GM21381 (cell line): Measurements from ENCODE around the gene ANKZF1.

Experiments
- ATAC-seq: cut with Tn5 transposase; IDR thresholded peaks from one replicate; pipeline ENCODE4 v1.9.1; 2021; ENCODE audit warnings: mild to moderate bottlenecking, moderate library complexity; ENCODE audit not compliant: unreplicated experiment

Gene ANKZF1

DNA sequence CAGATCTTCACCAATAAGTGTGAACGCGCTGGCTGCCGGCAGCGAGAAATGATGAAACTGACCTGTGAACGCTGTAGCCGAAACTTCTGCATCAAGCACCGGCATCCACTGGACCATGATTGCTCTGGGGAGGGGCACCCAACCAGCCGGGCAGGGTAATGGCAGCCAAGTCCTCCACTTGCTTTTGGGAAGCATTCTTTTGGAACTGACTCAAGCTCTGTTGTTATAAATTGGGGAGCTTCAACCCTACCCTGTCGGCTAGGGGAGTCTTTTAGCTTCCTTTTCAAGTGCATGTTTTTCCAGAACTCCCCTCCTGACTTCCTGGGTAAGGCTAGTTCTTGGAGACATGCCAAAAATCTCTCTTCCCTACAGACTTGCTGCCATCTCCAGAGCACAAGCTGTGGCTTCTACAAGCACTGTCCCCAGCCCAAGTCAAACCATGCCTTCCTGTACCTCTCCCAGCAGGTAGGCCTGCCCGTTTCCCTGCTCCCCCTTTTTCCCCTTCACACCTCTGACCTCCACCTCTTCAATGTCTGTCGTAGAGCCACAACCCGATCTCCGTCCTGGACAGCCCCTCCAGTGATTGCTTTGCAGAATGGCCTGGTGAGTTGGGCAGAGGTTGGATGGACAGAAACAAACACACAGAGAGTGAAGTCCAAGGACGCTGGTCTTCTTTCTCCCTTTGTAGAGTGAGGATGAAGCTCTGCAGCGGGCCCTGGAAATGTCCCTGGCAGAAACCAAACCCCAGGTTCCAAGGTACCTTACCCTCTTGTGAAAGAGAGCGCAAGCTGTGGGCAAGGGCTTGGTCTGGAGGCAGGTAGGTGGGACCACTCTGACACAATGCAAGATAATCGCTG is 21.5 kb upstream of the ANKZF1 start:
- no peak for ATAC-seq

DNA sequence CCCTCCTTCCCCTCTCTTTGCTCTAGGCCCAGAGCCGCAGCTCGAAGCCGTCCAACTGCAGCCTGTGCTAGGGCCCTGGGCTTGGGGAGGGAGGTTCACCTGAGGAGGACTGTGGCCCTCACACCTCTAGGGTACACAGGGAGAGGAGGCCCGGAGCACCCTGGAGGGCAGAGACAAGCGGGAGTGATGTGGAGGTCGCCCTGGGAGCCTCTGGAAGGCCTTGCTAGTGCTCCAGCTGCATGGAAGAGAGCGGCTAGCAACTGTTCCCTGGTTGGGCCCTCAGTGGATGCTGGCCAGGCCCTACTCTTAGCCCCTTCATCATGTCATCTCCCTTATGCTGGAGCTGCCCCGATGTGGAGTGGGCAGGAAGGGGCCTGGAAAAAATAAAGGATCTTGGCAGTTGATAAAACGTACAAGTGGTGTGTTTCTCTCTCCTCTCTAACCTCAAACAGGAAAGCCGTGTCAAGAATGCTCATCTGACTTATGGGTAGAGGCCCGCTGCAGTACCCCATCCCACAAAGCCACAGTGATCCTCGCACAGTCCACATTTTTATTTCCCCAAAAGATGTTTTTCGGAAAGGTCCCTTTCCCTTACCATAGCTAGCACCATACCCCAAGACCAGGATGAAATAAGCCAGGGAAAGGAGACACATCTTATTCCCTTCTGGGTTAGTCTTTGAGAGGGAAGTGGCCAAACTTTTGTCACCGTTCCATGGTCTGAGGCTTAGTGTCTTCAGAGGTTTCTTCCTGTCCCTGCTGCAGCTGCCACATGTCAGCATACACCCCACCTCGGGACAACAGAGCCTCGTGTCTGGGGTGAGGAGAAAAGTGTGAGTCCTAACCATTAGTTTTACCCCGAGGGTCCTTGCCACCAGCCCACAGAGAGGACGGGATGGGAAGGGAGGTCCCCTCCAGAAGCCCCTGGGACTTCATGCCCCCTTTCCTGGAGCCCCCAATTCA is 20.1 kb upstream of the ANKZF1 start:
- no peak for ATAC-seq

DNA sequence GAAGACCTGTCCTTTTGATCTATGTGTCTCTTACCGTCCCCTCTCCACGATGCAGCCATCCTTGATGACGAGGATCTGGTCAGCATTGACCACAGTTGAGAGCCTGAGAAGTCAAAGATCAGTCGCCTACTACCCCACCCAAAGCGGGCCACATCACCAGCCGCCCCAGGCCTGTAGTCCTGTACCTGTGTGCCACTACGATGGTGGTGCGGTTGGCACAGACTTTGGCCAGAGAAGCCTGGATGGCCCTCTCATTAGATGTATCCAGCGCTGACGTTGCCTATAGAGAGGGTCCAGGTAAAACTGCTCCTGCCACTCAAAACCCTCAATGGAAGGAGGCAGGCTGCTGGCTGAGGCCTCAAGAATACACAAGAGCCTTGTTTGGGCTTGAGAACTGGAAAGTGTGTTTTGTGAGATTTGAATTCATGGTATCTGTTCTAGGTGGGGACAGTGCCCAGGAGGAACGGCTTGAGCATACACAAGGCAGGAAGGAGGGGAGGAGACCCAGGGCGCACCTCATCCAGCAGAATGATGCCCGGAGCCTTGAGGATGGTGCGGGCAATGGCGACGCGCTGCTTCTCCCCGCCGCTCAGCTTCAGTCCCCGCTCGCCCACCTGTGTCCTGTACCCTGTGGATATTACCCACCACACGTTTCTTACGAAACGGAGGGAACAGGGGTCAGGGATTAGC is 19.3 kb upstream of the ANKZF1 start:
- no peak for ATAC-seq

DNA sequence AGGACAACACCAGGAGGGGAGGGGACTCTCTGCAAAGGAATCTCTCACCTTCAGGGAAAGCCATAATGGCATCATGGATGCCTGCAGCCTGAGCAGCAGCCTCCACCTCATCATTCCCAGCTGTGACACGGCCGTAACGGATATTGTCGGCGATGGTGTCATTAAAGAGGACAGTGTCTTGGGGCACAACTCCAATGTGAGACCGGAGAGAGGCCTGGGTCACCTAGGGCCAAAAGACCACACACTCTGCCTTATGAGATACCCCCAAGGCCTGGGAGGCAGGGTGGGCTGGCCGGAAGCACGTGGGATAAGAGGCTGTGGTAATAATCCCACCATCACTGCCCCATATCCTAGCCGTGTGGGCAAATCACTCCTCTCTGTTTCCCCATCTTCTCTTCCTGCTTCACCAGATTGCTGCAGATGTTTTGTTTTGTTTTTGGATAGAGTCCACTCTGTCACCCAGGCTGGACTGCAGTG is 18.7 kb upstream of the ANKZF1 start:
- no peak for ATAC-seq

DNA sequence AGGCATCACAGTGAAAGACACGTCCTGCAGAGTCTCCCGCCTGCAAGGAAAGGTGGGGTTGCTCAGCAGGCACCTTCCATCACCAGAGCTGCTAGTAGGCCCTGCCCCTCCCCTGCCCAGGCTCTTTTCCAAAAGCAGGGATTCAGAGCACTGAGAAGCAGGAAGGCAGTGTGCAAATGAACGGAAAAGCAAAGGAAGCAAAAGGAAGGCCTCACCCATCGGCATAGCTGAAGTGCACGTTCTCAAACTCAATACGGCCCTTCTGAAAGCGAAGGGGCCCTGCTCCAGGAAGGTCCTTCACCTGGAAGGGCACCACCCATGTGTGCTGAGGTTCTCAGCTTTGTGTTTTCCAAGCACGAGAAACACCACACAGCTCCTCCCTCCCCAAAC is 16.6 kb upstream of the ANKZF1 start:
- no peak for ATAC-seq

DNA sequence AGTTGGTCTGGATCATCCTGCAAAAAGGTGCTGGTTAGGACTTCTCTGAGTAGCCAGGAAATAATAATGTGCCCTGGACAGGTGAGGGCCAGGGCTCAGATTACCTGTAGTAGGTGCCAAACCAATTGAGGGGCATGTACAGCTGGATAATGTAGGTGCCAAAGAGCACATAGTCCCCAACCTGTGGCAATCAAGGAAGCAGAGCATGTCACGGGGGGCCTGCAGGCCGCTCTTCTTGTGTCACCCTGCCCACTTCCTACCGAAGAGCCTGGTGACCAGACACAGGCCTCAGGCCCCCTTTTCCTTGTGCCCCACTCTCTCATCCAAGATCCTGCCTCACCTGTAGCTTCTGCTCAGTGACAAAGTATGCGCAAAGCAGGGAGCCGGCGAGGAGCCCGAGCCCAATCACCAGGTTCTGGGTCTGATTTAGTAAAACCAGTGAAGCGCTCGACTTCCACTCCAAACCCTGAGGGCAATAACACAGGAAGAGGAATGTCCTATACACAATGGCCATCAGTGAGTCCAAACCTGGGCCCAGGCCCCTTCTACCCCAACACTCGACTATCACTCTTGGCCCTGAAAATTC is 16.0 kb upstream of the ANKZF1 start:
- no peak for ATAC-seq

DNA sequence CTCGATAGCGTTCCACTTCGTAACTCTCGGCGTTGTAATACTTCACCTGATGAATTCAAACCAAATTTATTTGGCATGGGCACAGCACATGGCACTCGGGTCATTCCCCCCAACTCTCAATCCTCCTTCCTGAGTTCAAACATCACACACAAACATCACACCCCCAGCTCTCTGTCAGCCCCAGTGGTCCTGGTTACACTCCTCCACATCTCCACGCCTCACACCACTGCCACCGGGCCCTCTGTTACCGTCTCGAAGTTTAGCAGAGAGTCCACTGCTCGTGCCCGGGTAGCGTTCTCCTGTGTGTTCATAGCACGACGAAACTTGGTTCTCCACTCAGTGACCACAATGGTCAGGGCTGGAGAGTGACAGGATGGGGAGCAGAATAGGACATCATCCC is 15.5 kb upstream of the ANKZF1 start:
- no peak for ATAC-seq

DNA sequence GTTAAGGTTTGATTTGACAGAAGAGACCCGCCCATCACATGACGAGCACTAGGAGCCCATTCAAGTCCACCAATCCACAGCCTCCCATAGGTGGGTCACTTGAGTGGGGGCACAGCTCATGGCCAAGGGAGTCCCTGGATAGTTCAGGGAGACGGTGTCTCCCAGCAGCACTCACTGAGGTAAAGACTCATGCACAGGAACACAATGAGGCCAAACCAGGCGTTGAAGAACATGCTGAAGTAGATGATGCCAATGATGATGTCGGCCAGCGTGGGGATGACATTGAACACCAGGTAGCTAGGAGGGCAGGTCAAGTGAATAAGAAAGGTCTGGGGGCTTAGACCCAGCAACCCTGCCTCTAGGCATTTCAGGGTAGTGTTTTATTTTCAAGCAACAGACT is 14.8 kb upstream of the ANKZF1 start:
- ATAC-seq, result no peak

DNA sequence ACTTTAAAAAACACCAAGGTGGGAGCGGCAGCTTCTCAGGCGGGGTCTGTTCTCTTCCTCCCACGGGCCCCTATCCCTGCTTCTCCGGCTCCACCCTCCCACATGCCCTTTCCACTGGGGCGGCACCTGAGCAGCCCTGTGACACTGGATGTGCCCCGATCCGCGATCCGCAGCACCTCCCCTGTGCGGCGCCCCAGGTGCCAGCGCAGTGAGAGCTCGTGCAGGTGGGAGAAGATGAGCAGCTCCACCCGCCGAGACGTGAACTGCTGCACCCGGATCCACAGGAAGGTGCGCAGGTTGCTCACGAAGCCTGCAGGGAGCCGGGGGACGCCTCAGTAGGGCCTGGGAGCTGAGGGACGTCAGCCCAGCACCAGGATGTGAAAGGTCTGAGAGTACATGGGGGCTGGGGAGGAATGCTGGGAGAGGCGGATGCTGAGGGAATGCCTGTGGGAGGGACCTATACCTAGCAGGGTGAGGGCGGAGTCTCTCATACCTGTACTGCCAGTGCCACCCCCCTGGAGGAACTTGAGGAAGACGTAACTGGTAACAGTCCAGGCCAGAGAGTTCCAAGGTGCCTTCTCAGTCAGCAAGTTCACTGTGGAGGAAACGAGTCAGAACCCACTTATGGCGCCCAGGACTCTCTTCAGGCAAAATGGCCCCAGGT is 13.6 kb upstream of the ANKZF1 start:
- no peak for ATAC-seq

DNA sequence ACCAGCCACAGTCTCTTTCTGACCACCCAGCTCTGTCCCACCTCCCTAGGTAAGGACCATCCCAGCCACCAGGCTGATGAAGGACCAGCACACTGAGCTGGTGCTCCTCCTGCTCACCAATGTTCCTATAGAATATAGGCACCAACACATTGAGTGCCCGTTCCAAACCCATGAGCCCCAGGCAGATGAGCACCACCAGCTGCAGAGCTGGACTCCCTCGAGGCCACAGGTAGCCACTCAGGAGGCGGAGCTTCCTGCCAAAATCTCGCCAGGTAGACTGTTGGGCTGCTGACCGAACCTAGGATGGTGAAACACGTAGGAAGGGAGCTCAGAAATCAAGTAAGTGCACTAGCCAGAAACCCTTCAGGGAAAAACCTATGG is 13.1 kb upstream of the ANKZF1 start:
- ATAC-seq, result no peak

DNA sequence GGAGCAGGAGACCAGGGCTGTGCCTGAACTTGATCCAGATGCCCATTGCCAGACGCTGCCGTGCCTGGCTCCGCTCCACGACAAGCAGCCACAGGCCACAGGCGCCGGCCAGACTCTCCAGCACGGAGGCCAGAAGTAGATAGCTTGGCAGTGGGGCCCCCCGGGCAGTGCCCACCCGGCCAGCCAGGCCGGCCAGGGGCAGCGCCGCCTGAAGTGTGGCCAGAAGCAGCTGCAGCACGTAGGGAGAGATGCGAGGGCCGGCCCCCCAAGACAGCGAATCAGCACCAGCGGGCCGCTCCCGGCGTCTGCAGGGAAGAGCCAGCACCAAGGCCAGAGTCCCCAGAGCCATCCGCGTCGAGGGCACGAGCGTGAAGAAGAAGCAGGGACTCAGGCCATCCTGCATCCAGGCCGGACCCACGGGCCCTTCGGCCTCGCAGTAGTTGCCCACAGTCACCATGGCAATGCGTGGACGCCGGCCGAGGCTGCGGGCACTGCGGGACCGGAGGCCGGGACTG is 11.3 kb upstream of the ANKZF1 start:
- ATAC-seq, result peak; percentile 30

DNA sequence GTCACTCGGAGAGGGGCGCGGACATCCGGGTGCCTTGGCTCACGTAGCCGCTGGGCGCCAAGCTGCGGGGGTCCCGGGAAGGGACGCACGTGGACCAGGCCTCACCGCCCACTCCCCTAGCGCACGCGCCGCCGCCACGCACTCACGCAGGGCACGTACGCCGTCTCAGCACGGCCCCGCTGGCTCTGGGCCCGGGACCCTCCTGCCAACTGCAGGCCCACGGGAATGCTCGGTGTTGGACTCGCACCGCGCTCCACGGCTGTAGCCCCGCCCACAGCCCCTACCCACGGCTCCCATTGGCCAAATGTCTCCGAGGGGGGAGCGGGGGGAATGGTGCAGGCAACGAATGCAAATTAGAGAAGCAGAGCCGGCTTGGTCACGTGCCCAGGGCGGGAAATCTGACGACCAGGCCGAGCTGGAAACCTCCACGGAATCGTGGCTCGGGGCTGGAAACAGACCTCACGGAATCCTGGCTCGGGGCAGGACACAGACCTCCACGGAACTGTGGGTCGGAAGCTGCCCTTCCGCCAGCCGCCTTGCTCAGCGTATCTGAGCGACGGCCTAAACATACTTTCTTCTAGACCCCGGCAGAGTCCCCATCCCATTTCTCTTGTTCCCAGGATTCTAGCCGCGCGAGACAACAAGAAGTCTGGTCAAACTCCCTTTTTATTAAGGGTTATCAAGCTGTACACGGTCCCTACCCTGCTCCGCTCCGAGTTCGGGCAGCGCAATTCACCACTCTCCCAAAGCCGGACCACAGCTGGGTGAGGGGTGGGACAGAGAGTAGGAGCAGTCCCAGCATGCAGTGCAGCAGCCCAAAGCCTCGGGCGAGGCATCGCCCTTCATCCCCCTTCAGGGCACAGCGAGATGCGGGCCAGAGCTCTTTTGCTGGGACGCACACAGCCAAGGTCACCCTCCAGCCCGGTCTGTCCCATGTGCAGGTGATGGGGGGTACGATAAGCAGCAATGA is 10.6 kb upstream of the ANKZF1 start, which contains the start of gene ABCB6:
Gene ABCB6 (minus strand): TSS at position 227 of the 970 bp plus-strand sequence. CDS start 285 bp downstream, outside the sequence.
- peak; percentile 73 for ATAC-seq

DNA sequence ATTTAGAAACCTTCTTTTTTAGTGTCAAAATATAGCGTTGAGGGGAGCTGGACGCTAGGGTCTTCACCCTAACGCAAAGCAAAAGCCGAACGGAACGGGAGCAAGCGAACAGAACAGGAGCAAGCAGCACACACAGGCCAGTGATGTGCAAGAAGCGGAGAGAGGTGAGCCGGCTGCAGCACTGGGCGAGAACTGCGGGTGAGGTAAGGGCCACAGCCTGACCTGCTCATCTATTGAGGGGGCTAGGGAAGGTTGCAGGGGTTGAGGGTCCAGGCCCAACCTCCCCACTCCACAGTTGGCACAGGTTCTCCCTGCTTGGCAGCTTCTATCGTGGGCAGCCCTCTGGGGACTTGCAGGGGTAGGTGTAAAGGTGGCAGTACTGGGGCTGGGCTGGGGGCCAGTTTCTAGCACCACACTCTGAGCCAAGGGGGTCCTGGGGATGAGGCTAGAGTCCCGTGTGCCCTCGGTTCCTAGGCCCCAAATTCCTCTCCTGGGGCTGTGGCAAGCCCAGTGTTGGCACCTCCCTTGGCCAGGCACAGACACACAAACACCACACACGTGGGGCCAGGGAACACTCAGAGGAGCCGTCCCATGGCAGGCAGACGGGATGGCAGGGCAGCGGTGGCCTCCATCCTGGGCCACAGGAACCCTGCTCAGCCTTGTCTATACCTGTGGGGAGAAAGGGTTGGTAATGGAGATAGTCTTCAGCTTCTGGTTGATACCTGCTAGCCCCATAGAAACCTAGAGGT is 9.6 kb upstream of the ANKZF1 start:
- ATAC-seq, result no peak

DNA sequence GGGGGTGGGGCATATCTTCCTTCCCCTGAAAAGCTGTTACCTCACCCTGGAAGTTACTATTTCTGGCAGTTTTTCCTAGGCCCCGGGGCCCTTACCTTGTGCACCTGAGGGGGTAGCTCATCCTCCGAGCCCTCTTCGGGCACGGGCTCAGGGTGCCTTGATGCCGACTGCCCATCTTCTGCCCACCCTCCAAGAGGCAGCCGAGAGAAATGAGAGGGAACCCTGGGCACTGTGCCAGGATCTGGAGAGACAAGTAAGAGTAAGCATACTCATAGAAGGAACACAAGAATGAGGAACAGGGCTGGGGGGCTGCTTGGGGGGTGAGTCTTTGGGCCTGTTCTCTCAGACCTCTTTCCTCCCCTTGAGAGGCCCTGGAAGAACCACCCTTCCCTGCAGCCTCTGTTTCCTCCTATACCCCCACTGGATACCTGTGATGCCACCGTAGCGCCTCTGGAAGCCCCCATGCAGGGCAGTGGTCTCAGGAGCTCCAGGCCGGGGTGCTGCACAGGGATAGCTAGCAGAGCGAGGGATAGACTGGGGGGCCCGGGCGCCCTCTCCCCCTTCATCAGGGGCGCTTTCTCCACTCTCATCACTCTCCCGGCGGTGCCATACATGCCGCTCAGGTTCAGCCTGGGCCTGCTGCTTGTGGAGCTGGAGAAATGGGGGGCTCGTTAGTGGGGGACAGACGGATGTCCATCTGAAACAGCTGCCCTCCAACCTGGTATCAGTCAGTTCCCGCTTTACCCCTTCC is 8.8 kb upstream of the ANKZF1 start:
- ATAC-seq, result no peak

DNA sequence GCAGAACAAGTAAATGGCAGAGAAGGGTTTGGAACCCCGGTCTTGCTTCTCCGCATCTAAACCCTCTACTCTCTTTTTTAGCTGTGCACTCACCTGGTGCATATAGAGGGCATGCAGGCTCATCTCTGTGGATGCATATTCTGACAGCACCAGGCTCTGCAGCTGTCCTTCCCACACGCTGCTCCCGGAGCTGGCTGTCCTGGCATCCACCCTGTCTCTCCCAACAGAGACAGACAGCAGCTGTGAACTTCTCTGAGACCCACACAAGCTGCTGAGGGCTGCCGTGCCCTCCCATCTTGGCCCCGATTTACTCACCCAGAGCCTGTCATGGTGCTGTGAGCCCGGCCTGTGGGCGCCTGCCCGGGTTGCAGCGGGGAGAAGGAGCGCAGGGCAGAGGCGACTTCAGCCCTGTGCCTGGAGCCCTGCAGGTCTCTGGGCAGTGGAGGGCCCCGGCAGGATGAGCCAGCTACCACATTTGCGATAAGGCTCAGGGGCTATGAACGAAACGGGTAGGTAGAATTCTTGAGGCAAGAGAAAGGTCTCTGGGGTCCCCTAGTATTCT is 7.6 kb upstream of the ANKZF1 start:
- ATAC-seq, result no peak

DNA sequence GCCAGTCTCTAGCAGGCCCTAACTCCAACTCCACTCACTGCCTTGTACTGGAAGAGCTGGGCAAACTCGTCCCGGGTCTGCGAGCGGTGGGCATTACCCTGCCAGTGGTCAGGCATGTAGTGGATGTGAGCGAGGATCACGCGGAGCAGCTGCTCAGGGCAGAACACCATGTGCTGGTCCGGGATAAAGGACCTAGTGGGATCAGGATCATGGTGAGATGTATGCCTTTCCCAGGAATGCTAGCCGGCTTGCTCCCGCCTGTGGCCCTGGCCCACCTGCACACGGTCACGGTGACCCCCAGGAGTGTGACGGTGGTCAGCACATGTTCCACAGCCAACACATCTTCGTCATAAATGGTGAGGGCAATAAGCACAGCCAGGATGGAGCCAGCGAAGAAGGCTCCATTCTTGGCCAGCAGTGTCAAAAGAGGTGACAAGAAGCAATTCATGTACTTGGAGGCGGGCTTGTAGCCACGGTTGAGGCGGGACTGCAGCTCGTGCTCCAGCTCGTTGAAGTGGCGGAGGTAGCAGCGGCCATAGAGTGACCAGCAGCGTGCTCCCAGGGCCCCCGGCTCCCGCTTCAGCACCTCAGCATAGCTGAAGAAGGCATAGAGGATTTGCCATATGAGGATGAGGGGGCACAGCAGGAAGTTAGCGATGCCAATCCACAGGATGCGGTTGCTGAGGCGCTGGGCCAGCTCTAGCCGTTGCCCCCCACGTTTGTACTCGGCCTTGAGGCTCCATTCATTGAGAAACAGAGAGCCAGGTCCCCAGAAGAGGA is 5.6 kb upstream of the ANKZF1 start:
- no peak for ATAC-seq
